ENCODE results near the gene OR1A2. TPM values are rescaled to one million over a fixed set of nuclear protein-coding genes. Genes with fewer than 3 reads are reported as not detected.
"Not testable (repeated sequence)": the region's sequence is repeated elsewhere in the genome, so short reads cannot be mapped to it uniquely, and the experiment has no call there.

The OR1A2 gene
- total and polyA plus RNA-seq, 2 of the 8 experiments (the other 6 are each of a cell fraction or from before 2014, with no cell fraction given) = not detected

GRCh38 chr17:3244841-3245240, 47.5 kb downstream of the OR1A2 start:
- H3K27ac ChIP-seq (ENCODE audit: low read depth, low read length); H4K8ac ChIP-seq (ENCODE audit: extremely low read depth, insufficient read depth, low read length); H3K4me3 ChIP-seq (ENCODE audit: extremely low read depth in 1 of 4, insufficient read depth in 2 of 4, low read depth in 3 of 4, low read length in 4 of 4); H3K36me3 ChIP-seq (ENCODE audit: control insufficient read depth in 2 of 4, insufficient read depth in 4 of 4, low read length in 3 of 4); H3K23ac ChIP-seq (ENCODE audit: insufficient read length); H2AK5ac ChIP-seq (ENCODE audit: low read depth, low read length); H4K5ac ChIP-seq (ENCODE audit: insufficient read length, low read depth, low read length); H3K4me1 ChIP-seq (replicated peaks in 1 of 4; ENCODE audit: control insufficient read depth in 3 of 4, insufficient read depth in 4 of 4, low read length in 3 of 4); H3K79me2 ChIP-seq (ENCODE audit: control insufficient read depth in 1 of 2, insufficient read depth in 2 of 2, low read length in 2 of 2); H3K14ac ChIP-seq (ENCODE audit: insufficient read length); POLR2A ChIA-PET (ENCODE audit: partially characterized antibody); H3K79me1 ChIP-seq (ENCODE audit: low read depth, low read length); H2BK12ac ChIP-seq (ENCODE audit: low read depth, low read length); H3K23me2 ChIP-seq (ENCODE audit: low read depth, low read length); H2BK120ac ChIP-seq (replicated peaks; ENCODE audit: low read depth, low read length); H2BK20ac ChIP-seq (ENCODE audit: low read length); H2BK5ac ChIP-seq (ENCODE audit: low read depth, low read length); H3K4me2 ChIP-seq (ENCODE audit: insufficient read depth in 1 of 2, low read depth in 2 of 2, low read length in 2 of 2); H3K18ac ChIP-seq (ENCODE audit: extremely low read depth, low read length); DNase-seq (ENCODE audit: low read depth in 1 of 2, low spot score in 2 of 2); H3K9me3 ChIP-seq (ENCODE audit: insufficient read depth in 2 of 2, low read depth in 1 of 2, low read length in 1 of 2); H2BK15ac ChIP-seq (ENCODE audit: low read length); CTCF ChIA-PET (ENCODE audit: partially characterized antibody); H3K4ac ChIP-seq (replicated peaks; ENCODE audit: insufficient read length, low read depth, low read length); H3K56ac ChIP-seq (replicated peaks; ENCODE audit: insufficient read length, low read depth, low read length); H4K20me1 ChIP-seq (replicated peaks in 1 of 2; ENCODE audit: control insufficient read depth in 1 of 2, insufficient read depth in 2 of 2, low read length in 2 of 2); FAIRE-seq; H3K9ac ChIP-seq (replicated peaks in 1 of 4; ENCODE audit: extremely low read depth in 1 of 4, low read depth in 3 of 4, low read length in 3 of 4); H3K27me3 ChIP-seq (replicated peaks in 1 of 4; ENCODE audit: control insufficient read depth in 3 of 4, extremely low read depth in 1 of 4, insufficient read depth in 3 of 4, low read length in 3 of 4); H4K91ac ChIP-seq (replicated peaks; ENCODE audit: insufficient read length, low read length); H2AFZ ChIP-seq (ENCODE audit: low read length): not testable (repeated sequence)
- 60% methylated on average over 1 of the region's 1 CpG; no CpG with 5 or more reads in 1 of the 2 experiments for WGBS, 2 experiments (ENCODE audit: extremely low coverage in 1 of 2, insufficient coverage in 1 of 2, insufficient read length in 1 of 2, insufficient replicate concordance in 2 of 2, low coverage in 1 of 2, low lambda C conversion rate in 2 of 2, missing lambda C conversion rate in 1 of 2)

Other genes with a start within 250 kb of the OR1A2 start
- not detected in 2 replicates for gene OR1D5, start 133.9 kb upstream of the OR1A2 start, total RNA-seq (2021; fragmentation: NEBNext Ultra II Directional; extraction: Animal tissue kit (Norgen Biotek cat#: 25700))
- gene OR1D5, start 133.9 kb upstream of the OR1A2 start, polyA plus RNA-seq (2011; rRNA removed) = not detected in 2 replicates
- not detected in 2 replicates for gene OR1D2, start 93.1 kb upstream of the OR1A2 start, total RNA-seq (2021; fragmentation: NEBNext Ultra II Directional; extraction: Animal tissue kit (Norgen Biotek cat#: 25700))
- not detected in 2 replicates for gene OR1D2, start 93.1 kb upstream of the OR1A2 start, polyA plus RNA-seq (2011; rRNA removed)
- gene OR1G1, start 70.0 kb upstream of the OR1A2 start, total RNA-seq (2021; fragmentation: NEBNext Ultra II Directional; extraction: Animal tissue kit (Norgen Biotek cat#: 25700)) = 0.30 TPM in 1 of 2 replicates, not detected in the other
- 0.27 and 0.30 TPM in 2 replicates for gene OR1G1, start 70.0 kb upstream of the OR1A2 start, polyA plus RNA-seq (2011; rRNA removed)
- gene OR1A1, start 10.1 kb downstream of the OR1A2 start, total RNA-seq (2021; fragmentation: NEBNext Ultra II Directional; extraction: Animal tissue kit (Norgen Biotek cat#: 25700)) = not detected in 2 replicates
- gene OR1A1, start 10.1 kb downstream of the OR1A2 start, polyA plus RNA-seq (2011; rRNA removed) = not detected in 2 replicates
- not detected in 2 replicates for gene OR3A1, start 100.8 kb downstream of the OR1A2 start, total RNA-seq (2021; fragmentation: NEBNext Ultra II Directional; extraction: Animal tissue kit (Norgen Biotek cat#: 25700))
- not detected in 2 replicates for gene OR3A1, start 100.8 kb downstream of the OR1A2 start, polyA plus RNA-seq (2011; rRNA removed)
- not detected in 2 replicates for gene OR3A2, start 188.8 kb downstream of the OR1A2 start, total RNA-seq (2021; fragmentation: NEBNext Ultra II Directional; extraction: Animal tissue kit (Norgen Biotek cat#: 25700))
- gene OR3A2, start 188.8 kb downstream of the OR1A2 start, polyA plus RNA-seq (2011; rRNA removed) = not detected in 2 replicates
- gene OR1E1, start 200.9 kb downstream of the OR1A2 start, total RNA-seq (2021; fragmentation: NEBNext Ultra II Directional; extraction: Animal tissue kit (Norgen Biotek cat#: 25700)) = not detected in 2 replicates
- not detected in 2 replicates for gene OR1E1, start 200.9 kb downstream of the OR1A2 start, polyA plus RNA-seq (2011; rRNA removed)
- not detected in 2 replicates for gene OR3A3, start 213.9 kb downstream of the OR1A2 start, total RNA-seq (2021; fragmentation: NEBNext Ultra II Directional; extraction: Animal tissue kit (Norgen Biotek cat#: 25700))
- not detected in 2 replicates for gene OR3A3, start 213.9 kb downstream of the OR1A2 start, polyA plus RNA-seq (2011; rRNA removed)
- not detected in 2 replicates for gene OR1E2, start 236.3 kb downstream of the OR1A2 start, total RNA-seq (2021; fragmentation: NEBNext Ultra II Directional; extraction: Animal tissue kit (Norgen Biotek cat#: 25700))
- not detected in 2 replicates for gene OR1E2, start 236.3 kb downstream of the OR1A2 start, polyA plus RNA-seq (2011; rRNA removed)

Measured in H1 (cell line).